Activated naive CD4-positive, alpha-beta T cell treated with anti-CD3 and anti-CD28 coated beads for 36 hours (primary cell): ENCODE data around the gene PPT1. TPM values are rescaled to one million over a fixed set of nuclear protein-coding genes. Genes with fewer than 3 reads are reported as not detected.

Experiments used
- total RNA-seq, 2 experiments: library from RNA; stranded (reverse); gene quantifications; one replicate each; pipeline ENCODE4 v1.2.3, GENCODE V29; 2021

The PPT1 gene
- total RNA-seq, 2 experiments from 2014 or later = 81.3 to 89.7 TPM

Other genes with a start within 250 kb of the PPT1 start
- gene TRIT1, start 213.7 kb downstream of the PPT1 start, total RNA-seq = 10 to 100 TPM; 18.6 TPM
- gene MYCL, start 195.3 kb downstream of the PPT1 start, total RNA-seq = under 1 TPM in 1 of 2 experiments, not detected in 1; 0.19 TPM
- 1 to 10 TPM; 4.0 to 4.5 TPM for gene MFSD2A, start 142.1 kb downstream of the PPT1 start, total RNA-seq
- gene CAP1, start 56.5 kb downstream of the PPT1 start, total RNA-seq = 100 to 1,000 TPM; 522 to 525 TPM
- gene RLF, start 64.1 kb upstream of the PPT1 start, total RNA-seq = 10 to 100 TPM; 12.5 to 12.9 TPM
- gene TMCO2, start 150.7 kb upstream of the PPT1 start, total RNA-seq = not detected
- gene ZMPSTE24, start 161.0 kb upstream of the PPT1 start, total RNA-seq = 10 to 100 TPM; 13.2 to 14.7 TPM
- gene COL9A2, start 220.0 kb upstream of the PPT1 start, total RNA-seq = 1 to 10 TPM; 6.2 to 6.8 TPM